Spleen (tissue), 11 donors: ENCODE measurements around the gene FMO1. TPM values are rescaled to one million over a fixed set of nuclear protein-coding genes. Genes with fewer than 3 reads are reported as not detected.
"Not testable (repeated sequence)": the region's sequence is repeated elsewhere in the genome, so short reads cannot be mapped to it uniquely, and the experiment has no call there.

Source experiments
- DNase-seq: peaks from one replicate; pipeline ENCODE4 v3.0.0-alpha.2; 2020
- H3K27ac ChIP-seq, 8 donors: fragments of 200-600 bp; sonication (generic) in 7 of 8; 1 replicate in 4 of 8; 2 replicates in 4 of 8; pipeline versions ENCODE4 v1.5.0 to v1.8.0; 2016 to 2021; ENCODE audit warnings: inconsistent platforms in 4 of 8, mild to moderate bottlenecking in 4 of 8, moderate library complexity in 1 of 8
- H3K27me3 ChIP-seq, 7 donors: fragments of 200-600 bp; sonication (generic) in 6 of 7; replicated peaks in 1 of 7; 1 replicate in 4 of 7; 2 replicates in 3 of 7; pipeline versions ENCODE4 v1.5.0 to v1.8.0; 2016 to 2021; ENCODE audit warnings: inconsistent platforms in 3 of 7, mild to moderate bottlenecking in 1 of 7
- H3K36me3 ChIP-seq, 6 donors: fragments of 200-600 bp; sonication (generic) in 5 of 6; 1 replicate in 4 of 6; 2 replicates in 2 of 6; pipeline versions ENCODE4 v1.5.0 to v1.8.0; 2016 to 2021; ENCODE audit warnings: inconsistent platforms in 2 of 6
- H3K4me1 ChIP-seq, 6 donors: fragments of 200-600 bp; sonication (generic) in 5 of 6; 1 replicate in 3 of 6; 2 replicates in 3 of 6; pipeline versions ENCODE4 v1.5.0 to v1.8.0; 2016 to 2021; ENCODE audit warnings: inconsistent platforms in 3 of 6
- H3K4me3 ChIP-seq, 8 donors: fragments of 200-600 bp; sonication (generic) in 7 of 8; 1 replicate in 4 of 8; 2 replicates in 4 of 8; pipeline versions ENCODE4 v1.5.0 to v1.8.0; 2016 to 2021; ENCODE audit warnings: inconsistent platforms in 4 of 8, mild to moderate bottlenecking in 4 of 8, moderate library complexity in 2 of 8
- H3K9me3 ChIP-seq, 8 donors: fragments of 200-600 bp; sonication (generic) in 7 of 8; 1 replicate in 4 of 8; 2 replicates in 4 of 8; pipeline versions ENCODE4 v1.5.0 to v1.8.0; 2016 to 2021; ENCODE audit warnings: inconsistent platforms in 4 of 8
- POLR2A ChIP-seq, 3 donors: fragments of 450-650 bp; IDR thresholded peaks; one replicate each; pipeline ENCODE4 v1.5.1; 2017; ENCODE audit warnings: antibody characterized with exemption in 3 of 3, mild to moderate bottlenecking in 1 of 3
- POLR2AphosphoS5 ChIP-seq, 3 donors: sonication (generic); formaldehyde crosslinking; IDR thresholded peaks; one replicate each; pipeline ENCODE4 v1.5.1; 2017; ENCODE audit warnings: antibody characterized with exemption in 3 of 3
- WGBS, 5 donors: extraction: QIAGEN DNeasy Blood & Tissue Kit in 3 of 5; methylation state at CpG; one replicate each; pipeline versions ENCODE4 v1.1.5 to v1.1.7; 2013 to 2018; 5-methylcytosine and 5-hydroxymethylcytosine counted together
- intact Hi-C: fragments of 100-400 bp; cut with DNase I; formaldehyde crosslinking; loops from one replicate; pipeline ENCODE4 v1.15.0; 2023; ENCODE audit warnings: low total_unique reads
- polyA plus RNA-seq, 3 donors: library from polyadenylated mRNA; stranded (reverse); fragments of 200-250 nt; gene quantifications; one replicate each; pipeline ENCODE4 v1.2.1, GENCODE V29; 2013
- total RNA-seq, 7 donors: library from RNA; depleted of rRNA in 3 of 7; stranded (reverse); fragments of >200 nt in 3 of 7; fragmentation: NEBNext Ultra II Directional in 4 of 7; extraction: Animal tissue kit (Norgen Biotek cat#: 25700) in 4 of 7; gene quantifications; one replicate each; pipeline versions ENCODE4 v1.1.0 to v1.2.1, GENCODE V29; 2016 to 2021
- TF ChIP-seq, protein P1 (sequence below), 11 experiments: fragments of 200-600 bp in 7 of 11; fragments of 450-650 bp in 4 of 11; sonication (generic) in 4 of 11; IDR thresholded peaks in 8 of 11; conservative IDR thresholded peaks in 3 of 11; 1 replicate in 7 of 11; 2 replicates in 4 of 11; pipeline versions ENCODE4 v1.4.0 to v1.8.0; 2016 to 2021; ENCODE audit warnings: antibody characterized with exemption in 11 of 11, inconsistent platforms in 4 of 11, mild to moderate bottlenecking in 1 of 11
- donor health status: healthy with polysubstance abuse.
- donor health status: DM: no; HTN: no; CAD: no; lungs with moderate emphysema.
- donor health status: DM: no; HTN: no; CAD: no.
- donor health status: Bipolar disorder and iron deficiency.
- donor health status: healthy.
- donor health status: DM: no; HTN: no; CAD: no.
- donor health status: DM: yes; HTN: yes; CAD: no.

The FMO1 gene
- total and polyA plus RNA-seq, 10 donors: 0.17 to 0.30 (median 0.22) TPM; not detected in 7

DNA sequence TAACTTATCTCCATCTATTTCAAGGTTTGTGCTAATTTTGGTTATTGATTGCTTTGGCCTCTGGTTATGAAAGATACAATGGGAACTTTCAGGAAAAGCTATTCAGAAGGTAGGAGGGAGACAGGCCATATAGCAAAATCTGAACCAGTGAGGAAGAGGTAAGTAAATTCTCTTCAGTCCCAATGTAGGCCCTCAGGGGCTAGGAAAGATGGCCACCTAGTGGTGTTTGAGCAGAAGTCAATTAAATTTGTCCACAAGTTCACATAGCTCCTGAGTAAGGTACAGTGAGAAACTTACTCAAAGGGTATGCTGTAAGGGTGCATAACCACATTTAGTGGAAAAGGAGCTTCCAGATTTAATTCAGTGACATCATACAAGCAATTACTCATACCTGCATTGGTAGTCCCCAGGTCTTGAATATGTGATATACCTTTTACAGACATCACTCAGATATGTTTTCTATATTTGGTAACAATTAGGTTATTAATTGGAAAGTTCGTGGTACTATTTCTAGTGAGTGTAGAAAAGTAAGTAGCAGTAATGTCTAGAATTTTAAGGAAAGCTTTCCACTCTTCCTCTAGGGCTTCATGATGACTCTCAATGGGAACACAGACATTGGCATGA lies 21.4 kb upstream of the FMO1 start:
- Histone ChIP-seq H3K36me3 (no peaks in the 10 kb centered on the region), H3K4me1 (peaks cover 0 to 2% (median 0%) of the 10 kb centered on the region in 6 donors), H3K9me3 (no peaks in the 10 kb centered on the region), H3K4me3 (no peak overlapping the region), H3K27me3 (peaks cover 0 to 6% (median 0%) of the 10 kb centered on the region in 7 donors), H3K27ac (no peak overlapping the region)
- no peak for DNase-seq
- intact Hi-C loops: loop anchor here (10.0 kb wide), 1 partner anchor 262 kb away; no protein-coding TSS in a partner anchor
- TF ChIP-seq, protein P1, sequence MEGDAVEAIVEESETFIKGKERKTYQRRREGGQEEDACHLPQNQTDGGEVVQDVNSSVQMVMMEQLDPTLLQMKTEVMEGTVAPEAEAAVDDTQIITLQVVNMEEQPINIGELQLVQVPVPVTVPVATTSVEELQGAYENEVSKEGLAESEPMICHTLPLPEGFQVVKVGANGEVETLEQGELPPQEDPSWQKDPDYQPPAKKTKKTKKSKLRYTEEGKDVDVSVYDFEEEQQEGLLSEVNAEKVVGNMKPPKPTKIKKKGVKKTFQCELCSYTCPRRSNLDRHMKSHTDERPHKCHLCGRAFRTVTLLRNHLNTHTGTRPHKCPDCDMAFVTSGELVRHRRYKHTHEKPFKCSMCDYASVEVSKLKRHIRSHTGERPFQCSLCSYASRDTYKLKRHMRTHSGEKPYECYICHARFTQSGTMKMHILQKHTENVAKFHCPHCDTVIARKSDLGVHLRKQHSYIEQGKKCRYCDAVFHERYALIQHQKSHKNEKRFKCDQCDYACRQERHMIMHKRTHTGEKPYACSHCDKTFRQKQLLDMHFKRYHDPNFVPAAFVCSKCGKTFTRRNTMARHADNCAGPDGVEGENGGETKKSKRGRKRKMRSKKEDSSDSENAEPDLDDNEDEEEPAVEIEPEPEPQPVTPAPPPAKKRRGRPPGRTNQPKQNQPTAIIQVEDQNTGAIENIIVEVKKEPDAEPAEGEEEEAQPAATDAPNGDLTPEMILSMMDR (IDR thresholded peaks at IDR 0.05 in 8 of 11, conservative IDR thresholded peaks at IDR 0.05 in 3 of 11): peak in 10 of 11 experiments; percentile 22 to 67 (median 46)
- no peak for TF ChIP-seq POLR2A (IDR thresholded peaks at IDR 0.05)
- 68 to 81% (median 74%) methylated on average over 1 of the region's 1 CpG for WGBS, 5 donors

DNA sequence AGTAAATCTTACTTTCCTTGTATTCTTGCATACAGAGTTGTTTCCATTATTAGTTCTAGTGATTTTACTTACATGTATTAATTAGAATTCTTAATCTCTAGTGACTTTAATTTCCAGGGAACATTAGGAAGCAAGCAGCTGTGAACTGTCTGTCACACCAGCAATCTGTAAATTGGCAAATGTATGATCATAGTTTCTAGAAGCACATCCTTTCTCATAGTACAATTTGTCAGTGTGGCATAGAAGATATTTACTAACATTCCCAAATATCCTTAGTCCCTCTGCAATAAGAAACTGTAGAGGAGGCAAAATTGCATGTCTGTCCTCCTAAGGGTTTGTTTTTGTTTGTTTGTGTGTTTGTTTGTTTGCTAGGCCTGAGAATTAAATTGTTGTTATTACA lies 17.0 kb upstream of the FMO1 start:
- DNase-seq: no peak
- Histone ChIP-seq H3K4me3 (no peak overlapping the region), H3K9me3 (no peaks in the 10 kb centered on the region), H3K27ac (no peak overlapping the region), H3K4me1 (no peaks in the 10 kb centered on the region), H3K27me3 (peaks cover 0 to 7% (median 0%) of the 10 kb centered on the region in 7 donors), H3K36me3 (no peaks in the 10 kb centered on the region)
- TF ChIP-seq, protein P1 (IDR thresholded peaks at IDR 0.05 in 8 of 11, conservative IDR thresholded peaks at IDR 0.05 in 3 of 11): no peak
- TF ChIP-seq POLR2A (IDR thresholded peaks at IDR 0.05): no peak
- TF ChIP-seq POLR2AphosphoS5 (IDR thresholded peaks at IDR 0.05): no peak
- intact Hi-C loops: no loop called here

DNA sequence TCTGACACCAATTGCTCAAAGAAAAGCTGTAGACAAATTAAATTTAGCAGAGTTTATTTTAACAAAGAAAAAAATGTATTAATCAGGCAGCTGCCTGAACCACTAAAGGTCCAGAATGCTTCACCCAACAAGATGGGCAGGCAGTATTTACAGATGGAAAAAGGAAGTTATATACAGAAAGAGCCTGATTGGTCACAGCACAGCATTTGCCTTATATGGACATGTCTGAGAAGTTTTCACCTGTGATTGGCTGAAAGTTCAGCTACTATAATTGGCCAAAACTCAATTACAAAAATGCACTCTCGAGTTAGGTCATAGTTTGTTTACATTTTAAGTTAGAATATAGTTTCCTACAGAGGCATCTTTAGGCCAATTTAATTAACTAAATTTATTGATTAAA lies 15.1 kb upstream of the FMO1 start:
- Histone ChIP-seq H3K36me3 (no peaks in the 10 kb centered on the region), H3K4me3 (no peak overlapping the region), H3K27ac (no peak overlapping the region), H3K9me3 (peaks cover 0 to 6% (median 0%) of the 10 kb centered on the region in 8 donors), H3K4me1 (no peaks in the 10 kb centered on the region), H3K27me3 (peaks cover 0 to 22% (median 0%) of the 10 kb centered on the region in 7 donors)
- TF ChIP-seq POLR2AphosphoS5 (IDR thresholded peaks at IDR 0.05) (no peak), POLR2A (IDR thresholded peaks at IDR 0.05) (no peak)
- TF ChIP-seq, protein P1 (IDR thresholded peaks at IDR 0.05 in 8 of 11, conservative IDR thresholded peaks at IDR 0.05 in 3 of 11): no peak
- WGBS, 5 donors: 73 to 90% (median 88%) methylated on average over 1 of the region's 1 CpG
- DNase-seq: no peak
- intact Hi-C loops: no loop called here

DNA sequence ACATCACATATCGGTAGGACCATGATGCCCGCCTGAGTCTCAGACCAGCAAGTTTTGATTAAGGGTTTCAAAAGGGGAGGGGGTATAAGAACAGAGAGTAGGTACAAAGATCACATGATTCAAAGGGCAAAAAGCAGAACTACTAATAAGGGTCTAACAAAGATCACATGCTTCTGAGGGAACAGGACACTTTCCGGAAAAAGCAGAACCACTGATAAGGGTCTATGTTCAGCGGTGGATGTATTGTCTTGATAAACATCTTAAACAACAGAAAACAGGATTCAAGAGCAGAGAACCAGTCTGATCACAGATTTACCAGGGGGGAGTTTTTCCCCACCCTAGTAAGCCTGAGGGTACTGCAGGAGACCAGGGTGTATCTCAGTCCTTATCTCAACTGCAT lies 12.1 kb upstream of the FMO1 start:
- H3K36me3 ChIP-seq, H3K4me1 ChIP-seq, DNase-seq, H3K27ac ChIP-seq, intact Hi-C loops, H3K4me3 ChIP-seq: not testable (repeated sequence)
- H3K27me3 ChIP-seq: peaks cover 0 to 17% (median 0%) of the 10 kb centered on the region in 7 donors
- 67 to 73% (median 71%) methylated on average over 4 of the region's 4 CpGs for WGBS, 5 donors
- peaks cover 0 to 16% (median 9%) of the 10 kb centered on the region in 8 donors for H3K9me3 ChIP-seq
